HG03060 (cell line): Measurements from ENCODE around the gene FHAD1.
"Not testable (repeated sequence)": the region's sequence is repeated elsewhere in the genome, so short reads cannot be mapped to it uniquely, and the experiment has no call there.

Source experiments
- ATAC-seq: cut with Tn5 transposase; IDR thresholded peaks from one replicate; pipeline ENCODE4 v1.9.1; 2021; ENCODE audit warnings: low read depth, moderate number of reproducible peaks; ENCODE audit not compliant: unreplicated experiment

Gene FHAD1

DNA sequence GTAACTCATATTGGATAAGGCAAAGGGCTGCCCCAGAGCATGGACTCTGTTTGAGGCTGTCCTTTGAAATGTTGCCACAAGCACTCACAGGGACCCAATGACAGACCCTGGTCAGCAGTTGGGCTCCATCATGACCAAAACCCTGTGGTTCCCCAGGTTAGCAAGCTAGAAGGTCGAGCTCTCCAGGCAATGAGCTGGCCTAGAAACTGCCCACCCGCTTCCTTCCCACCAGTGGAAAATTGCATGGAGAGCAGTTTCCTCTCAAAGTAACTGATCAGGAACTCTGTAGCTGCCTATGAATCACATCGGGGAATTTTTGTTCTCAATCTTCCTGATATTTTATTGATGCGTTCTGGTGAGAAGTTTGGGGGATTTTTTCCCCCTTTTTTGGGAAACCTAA lies 52.8 kb downstream of the FHAD1 start:
- ATAC-seq: no peak

DNA sequence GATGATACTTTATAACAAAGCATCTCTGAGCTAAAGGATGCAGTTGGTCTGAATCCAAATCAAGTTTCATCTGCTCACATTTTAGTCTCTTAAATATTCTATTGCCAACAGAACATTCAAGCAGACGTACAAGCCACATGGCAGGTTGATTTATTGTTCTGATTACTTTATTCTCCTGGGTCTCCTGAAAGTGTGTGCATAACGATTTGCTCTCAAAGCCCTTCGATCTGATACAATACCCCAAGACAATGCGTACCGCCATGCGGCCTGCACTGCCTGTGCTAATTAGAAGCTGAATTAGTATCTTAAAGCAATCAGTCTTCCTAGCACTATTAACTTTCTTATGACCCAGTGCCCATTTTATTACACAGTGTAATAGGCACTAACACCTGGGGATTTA lies 56.9 kb downstream of the FHAD1 start:
- no peak for ATAC-seq

DNA sequence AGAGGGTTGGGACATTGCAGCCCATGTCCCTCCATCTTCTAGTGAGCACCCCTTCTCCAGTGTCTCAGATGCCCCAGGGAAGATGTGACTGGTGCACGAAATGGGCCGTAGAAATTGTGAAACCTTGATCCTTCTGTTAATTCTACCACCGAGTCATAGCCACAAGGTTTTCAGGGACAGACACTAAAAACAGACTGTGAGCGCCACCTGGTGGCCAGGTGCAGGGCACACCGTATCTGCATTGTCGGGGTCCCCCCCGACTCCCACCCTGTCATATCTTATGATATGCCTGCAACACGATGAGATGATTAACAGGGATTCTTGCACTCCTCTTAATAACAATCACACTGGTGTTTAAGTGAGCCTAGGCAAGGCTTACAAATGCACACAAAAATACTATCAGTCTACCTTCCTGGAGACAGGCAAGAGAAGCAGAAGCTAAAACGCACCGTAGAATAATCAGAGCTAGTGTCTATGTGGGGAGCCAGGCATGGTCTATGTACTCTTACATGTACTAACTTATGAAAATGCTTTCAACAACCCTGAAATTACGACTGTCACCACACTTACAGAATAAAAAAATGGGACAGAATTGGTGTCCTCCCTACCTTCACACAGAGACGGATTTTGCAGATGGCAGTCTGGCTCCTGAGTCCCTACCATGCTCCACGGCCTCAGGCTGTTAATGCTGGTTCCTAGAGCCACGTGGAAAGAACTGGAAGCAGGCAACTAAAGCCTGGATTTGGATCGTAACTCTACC lies 57.9 kb downstream of the FHAD1 start:
- no peak for ATAC-seq

DNA sequence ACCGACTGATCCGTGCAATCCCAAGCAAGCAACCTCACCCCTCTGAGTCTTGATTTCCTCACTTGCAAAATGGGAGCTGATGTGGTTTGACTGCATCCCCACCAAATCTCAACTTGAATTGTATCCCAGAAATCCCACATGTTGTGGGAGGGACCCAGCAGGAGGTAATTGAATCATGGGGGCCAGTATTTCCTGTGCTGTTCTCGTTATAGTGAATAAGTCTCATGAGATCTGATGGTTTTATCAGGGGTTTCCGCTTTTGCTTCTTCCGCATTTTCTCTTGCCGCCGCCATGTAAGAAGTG lies 58.4 kb downstream of the FHAD1 start:
- ATAC-seq: no peak

DNA sequence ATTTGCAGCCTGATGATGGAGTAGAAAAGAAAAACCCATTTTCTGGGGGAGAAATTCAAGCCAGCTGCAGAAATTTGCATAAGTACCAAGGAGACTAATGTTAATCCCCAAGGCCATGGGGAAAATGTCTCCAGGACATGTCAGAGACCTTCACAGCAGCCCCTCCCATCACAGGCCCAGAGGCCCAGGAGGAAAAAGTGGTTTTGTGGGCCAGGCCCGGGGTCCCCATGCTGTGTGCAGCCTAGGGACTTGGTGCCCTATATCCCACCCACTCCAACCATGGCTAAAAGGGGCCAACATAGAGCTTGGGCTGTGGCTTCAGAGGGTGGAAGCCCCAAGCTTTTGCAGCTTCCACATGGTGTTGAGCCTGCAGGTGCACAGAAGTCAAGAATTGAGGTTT lies 59.3 kb downstream of the FHAD1 start:
- ATAC-seq: not testable (repeated sequence)

DNA sequence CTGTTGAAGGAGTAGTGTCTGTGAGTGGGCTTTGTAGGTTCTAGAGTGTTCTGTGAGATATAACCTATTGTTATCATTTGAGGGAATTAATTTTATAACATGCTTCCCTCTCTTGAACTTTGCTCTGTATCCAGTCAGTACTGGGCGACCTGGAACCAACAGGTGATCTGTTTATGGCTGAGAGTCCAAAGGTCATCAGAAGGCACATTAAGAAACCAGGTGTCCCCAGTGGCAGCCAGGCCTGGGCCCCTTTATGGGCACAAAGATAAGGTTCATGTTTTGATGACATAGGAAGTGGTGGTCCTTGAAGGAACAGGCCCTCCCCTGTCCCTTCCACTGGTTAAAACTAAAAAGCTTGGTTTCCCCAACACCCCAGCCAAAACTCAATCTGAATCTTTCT lies 61.1 kb downstream of the FHAD1 start:
- ATAC-seq: no peak

DNA sequence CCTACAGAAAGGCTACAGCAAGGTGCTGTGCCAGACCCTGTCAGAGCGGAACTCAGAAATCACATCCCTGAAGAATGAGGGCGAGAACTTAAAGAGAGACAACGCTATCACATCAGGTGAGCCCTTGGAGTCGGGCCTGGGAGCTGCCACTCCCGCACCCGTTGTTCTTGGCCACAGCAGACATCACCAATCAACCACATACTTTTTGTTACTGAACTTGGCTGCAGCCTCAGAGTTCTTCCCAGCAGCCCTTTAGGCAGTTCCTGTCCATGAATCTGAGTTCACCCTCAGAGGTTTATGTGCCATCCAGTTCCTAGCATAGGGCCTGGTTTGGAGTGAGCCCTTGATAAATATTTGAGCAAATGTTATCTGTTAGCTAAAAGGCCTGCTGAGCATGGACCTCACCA lies 61.6 kb downstream of the FHAD1 start:
- ATAC-seq: no peak

DNA sequence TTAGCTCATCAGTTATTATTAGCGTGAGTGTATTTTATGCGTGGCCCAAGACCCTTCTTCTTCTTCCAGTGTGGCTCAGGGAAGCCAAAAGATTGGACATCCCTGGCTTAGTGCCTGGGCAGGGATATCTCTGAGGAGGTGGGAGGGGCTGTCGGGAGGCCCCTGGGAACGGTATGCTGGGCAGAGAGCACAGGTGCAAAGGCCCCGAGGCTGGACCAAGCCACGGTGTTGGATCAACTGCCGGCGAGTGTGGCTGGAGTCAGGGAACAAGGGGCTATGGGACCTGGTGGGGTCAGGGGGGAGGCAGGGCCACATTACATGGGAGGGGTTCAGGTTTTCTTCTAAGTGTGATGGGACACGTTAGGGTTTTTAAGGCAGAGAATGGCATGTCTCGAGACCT lies 62.7 kb downstream of the FHAD1 start:
- ATAC-seq: no peak

DNA sequence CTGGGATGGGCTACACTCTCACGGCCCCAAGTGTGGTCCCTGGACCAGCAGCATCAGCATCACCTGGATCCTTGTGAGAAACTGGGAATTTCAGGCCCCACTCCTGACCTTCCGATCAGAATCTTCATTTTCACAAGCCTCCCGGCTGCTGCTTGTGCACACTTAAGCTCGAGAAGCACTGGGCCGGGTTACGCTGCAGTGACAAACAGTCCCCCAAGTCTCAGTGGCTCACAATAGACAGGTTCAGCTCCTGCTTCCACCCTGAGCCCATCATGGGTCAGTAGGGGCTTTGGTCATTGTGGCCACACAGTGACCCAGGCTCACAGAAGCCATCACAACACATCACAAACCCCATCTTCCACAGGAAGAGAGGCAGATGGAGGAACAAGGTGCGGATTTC lies 63.5 kb downstream of the FHAD1 start:
- no peak for ATAC-seq

DNA sequence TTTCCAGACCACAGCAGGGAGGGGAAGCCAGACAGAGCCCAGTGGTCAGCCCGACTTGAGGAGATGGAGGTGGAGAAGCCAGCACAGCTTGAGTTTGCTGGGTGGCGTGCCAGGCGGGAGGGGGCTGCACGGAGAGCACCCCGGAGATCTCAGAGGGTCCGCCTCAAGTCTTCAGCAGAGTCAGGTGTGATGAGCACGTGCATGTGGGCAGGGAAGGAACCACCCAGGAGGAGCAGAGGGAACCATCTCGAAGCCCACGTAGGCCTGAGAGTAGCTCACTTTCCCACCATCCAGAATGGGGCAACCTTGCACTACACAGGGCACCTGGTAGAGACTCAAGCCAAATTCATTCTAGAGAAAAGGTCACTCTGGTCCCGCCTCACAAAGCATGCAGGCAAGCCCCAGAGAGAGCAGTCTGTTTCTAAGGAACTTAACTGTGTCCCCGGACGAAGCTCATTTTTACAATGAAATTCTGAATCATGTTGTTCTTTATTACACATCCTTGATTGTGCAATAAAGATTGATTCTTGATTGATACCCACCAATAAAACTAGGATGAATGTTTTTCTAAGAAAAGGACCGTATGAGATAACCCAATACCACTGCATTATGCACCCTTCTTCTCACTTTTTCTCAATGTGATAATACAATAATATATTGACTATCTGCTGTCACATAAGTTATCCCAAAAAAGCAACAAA lies 64.2 kb downstream of the FHAD1 start:
- ATAC-seq: no peak

DNA sequence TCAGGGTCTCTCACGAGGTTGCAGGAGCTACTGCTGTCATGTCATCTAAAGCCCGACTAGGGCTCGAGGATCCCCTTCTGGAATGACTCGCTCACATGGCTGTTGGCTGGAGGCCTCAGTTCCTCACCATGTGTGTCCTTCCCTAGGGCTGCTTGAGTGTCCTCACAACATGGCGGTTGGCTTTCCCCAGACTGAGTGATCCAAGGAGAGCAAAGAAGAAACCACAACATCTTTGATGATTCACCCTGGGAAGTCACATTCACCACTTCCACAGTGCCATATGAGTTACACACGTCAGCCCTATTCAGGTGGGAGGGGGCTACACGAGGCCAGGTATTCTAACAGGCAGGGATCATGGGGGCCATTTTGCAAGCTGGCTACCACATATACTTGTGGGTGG lies 64.9 kb downstream of the FHAD1 start:
- no peak for ATAC-seq

DNA sequence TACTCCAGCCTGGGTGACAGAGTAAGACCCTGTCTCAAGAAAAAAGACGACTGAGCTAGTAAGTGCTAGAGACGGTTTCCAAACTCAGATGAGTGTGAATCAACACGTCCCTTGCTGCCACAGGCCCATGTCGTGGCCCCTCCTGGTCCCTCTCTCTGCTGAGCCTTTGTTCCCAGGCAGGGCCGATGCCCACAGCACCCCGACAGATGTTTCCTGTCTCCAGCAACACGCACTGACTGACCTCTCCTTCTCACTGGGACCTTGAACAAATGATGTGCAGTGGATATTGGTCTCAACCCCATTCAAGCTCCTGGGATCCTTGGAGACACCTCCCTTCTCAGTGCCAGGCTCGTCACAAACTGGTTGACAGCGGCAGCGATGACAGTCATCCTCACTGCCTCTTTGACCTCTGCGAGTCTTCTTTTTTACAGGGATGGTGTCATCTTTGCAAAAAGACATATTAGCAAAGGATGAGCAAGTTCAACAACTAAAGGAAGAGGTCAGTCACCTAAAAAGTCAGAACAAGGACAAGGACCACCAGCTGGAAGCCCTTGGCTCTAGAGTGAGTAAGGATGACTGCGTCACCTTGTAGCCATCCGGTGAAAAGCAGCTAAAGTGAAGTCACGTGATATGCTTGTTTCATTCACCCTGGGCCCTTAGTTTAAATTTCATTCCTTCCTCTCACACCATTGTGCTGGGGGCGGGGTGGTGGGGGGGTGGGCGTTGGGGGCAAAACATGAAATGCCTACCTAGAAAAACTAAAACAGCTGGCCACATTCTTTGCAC lies 65.8 kb downstream of the FHAD1 start:
- no peak for ATAC-seq

DNA sequence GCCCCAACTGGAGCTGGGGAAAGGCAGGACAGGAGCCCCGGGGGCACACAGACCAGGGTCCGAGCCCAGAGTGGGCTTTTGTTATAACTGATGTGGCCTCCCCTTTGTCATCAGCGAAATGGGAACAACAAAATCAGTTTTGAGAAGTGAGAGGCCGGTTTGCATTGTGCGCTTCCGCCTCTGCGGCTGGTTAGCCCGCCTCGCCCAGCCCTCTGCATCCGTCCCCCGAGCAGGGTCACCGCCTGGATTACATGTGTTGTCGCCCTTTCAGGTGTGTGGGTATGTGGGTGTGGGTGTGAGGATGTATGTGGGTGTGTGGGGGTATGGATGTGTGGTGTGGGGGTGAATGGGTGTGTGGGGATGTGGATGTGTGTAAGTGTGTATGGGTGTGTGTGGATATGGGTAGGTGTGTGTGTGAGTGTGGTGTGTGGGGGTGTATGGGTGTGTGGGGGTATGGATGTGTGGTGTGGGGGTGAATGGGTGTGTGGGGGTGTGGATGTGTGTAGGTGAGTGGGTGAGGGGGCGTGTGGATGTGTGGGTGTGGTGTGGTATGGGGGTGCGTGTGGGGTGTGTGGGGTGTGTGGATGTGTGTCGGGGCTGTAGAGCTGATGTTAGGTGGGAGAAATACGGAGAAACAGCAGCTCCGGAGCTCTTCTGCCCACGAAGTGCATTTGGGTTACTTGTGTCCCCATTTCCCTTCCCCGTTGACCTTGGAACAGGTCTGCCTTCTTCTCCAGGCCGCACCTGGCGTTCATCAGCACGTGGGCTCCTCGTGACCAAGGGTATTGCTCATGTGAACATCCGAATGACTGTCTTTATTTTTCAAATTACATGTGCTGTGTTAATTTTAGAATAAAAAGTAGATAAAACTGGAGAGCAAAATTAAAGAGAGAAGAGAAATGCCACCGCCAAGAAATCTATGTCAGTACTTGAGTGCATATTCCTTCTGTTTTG lies 67.6 kb downstream of the FHAD1 start:
- no peak for ATAC-seq

DNA sequence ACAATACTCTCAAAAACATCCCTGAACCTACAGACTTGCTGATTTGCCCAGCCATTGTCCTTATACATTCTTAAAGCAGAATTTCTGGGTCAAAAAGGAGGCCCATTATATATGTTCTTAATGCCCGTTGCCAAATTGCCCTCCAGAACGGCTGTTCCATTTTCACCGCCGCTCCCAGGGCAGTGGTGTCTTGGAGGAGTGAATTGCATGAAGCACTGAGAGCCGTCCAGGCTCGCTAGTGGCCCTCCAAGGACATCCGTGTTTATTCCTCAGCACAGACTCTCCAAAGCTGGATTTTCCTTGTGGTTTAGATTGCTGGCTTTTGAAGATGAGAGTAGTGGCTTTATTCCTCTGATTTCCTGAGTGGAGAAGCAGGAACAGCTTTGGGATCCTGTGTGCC lies 68.8 kb downstream of the FHAD1 start:
- ATAC-seq: no peak

DNA sequence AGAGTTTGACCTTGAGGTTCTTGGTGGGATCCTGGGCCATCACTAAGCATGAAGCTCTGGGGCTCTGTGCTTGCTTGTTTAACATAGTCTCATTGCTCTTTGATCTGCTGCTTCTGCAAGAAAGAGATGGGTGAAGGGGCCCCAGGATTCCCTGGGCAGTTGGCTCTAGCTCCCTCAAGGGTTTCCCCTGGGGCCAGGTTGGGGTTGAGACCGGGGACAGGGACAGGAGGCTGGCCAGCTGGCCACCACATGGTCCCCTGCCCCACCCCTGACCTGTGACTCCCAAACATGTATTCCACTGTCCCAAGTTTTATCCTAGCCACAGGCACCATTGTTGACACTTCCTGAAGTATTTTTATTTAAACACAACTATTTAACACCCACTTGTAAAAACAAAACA lies 69.5 kb downstream of the FHAD1 start:
- ATAC-seq: no peak

DNA sequence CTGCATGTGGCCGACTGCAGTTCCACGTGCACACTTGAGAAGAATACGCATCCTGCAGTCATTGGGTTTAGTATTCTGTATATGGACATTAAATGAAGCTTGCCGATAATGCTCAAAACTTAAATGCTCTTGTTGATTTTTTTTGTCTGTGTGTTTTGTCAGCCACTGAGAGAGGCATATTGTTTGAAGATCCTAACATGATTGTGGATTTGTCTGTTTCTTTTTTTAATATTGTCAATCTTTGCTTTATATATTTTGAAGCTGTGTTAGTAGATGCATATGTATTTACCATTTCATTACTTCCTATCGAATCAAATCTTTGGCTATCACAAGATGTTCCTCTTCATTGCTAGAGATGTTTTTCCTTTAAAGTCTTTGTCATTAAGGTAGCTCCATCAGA lies 73.2 kb downstream of the FHAD1 start:
- ATAC-seq: no peak

DNA sequence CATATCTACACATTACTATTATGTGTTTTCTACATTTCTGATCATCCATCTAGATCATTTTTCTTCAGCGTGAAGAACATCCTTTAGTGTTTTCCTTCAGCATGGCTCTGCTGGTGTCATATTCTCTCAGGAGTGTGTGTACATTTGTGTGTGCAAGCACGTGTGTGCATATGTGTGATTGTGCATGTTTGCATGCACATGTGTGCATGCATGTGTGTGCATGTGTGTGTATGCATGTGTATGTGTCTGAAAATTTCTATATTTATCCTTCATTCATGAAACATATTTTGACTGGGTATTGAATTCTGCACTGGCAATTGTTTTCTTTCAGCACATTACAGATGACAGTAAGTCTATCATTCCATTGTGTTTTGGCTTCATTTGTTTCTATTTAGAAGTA lies 74.6 kb downstream of the FHAD1 start:
- no peak for ATAC-seq

DNA sequence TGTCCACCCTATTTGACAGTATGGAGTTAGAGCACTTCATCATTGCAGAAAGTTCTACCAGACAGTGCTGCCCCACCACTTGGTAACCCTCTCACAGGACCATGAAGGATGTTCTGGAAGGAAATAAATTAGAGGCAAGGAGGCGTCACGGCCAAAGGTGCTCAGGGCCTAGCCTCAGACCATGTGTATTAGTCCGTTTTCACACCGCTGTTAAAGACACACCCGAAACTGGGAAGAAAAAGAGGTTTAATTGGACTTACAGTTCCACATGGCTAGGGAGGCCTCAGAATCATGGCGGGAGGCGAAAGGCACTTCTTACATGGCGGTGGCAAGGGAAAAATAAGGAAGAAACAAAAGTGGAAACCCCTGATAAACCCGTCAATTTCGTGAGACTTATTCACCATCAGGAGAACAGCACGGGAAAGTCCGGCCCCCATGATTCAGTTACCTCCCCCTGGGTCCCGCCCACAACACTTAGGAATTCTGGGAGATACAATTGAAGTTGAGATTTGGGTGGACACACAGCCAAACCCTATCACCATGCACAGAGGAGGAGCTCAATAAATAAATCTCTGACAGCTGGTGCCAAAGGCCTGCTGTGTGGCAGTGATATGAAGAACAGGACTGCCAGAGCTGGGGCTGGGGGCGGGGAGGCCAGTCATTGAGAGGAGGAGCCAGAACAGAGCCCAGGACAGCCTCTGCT lies 75.8 kb downstream of the FHAD1 start:
- no peak for ATAC-seq

DNA sequence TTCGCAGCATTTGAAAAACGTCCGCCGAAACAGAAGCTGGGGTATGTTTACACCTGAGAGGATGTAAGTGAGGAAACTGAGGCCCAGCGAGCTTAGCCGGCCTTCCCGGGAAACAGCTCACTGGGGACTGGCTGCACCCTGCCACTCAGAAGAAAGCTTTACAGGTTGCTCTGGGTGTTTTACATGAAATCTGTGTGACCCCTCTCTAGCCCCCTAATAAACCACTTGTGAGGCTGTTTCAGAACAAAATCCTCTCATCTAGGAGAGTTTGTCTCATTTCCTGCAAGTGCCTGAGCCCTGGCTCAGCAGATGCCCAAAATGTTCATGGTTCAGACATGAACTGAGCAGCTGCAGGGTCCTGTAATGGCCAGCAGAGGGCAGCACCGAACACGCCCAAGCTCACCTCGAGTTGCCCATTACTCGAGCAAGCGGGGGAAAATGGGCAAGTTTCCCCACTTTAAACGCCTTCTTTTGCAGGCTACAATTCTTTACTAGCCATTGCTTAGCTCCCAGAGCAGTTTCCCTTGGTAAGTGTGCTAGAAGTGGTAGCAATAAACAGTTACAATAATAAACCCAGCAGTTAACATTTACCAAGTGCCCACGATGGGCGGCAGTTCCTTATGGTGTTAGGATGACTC lies 76.4 kb downstream of the FHAD1 start:
- no peak for ATAC-seq
